Measurements from ENCODE around the gene MTREX.
"Not testable (repeated sequence)": the region's sequence is repeated elsewhere in the genome, so short reads cannot be mapped to it uniquely, and the experiment has no call there.

- TF ChIP-seq POLR2A, CTCF, POLR2AphosphoS5 (IDR thresholded peaks at IDR 0.05): not testable (repeated sequence)
Observed at GRCh38 chr5:55318237-55318636, 10.4 kb downstream of the MTREX start.
